Measurements from ENCODE around the gene MARCHF10.
"Not testable (repeated sequence)": the region's sequence is repeated elsewhere in the genome, so short reads cannot be mapped to it uniquely, and the experiment has no call there.

Gene MARCHF10

GRCh38 chr17:62807812-62808575 is at the start of gene MARCHF10:
TSS of gene MARCHF10 (minus strand) at chr17:62808314. CDS start at chr17:62801735, 6,579 bp downstream.
- FAIRE-seq, result no peak

GRCh38 chr17:62857526-62857925 is 49.4 kb upstream of the MARCHF10 start:
- no peak for FAIRE-seq

- no peak for FAIRE-seq
Observed at GRCh38 chr17:62856594-62856993, 48.5 kb upstream of the MARCHF10 start.

GRCh38 chr17:62855156-62855555 is 47.0 kb upstream of the MARCHF10 start:
- no peak for FAIRE-seq

- no peak for FAIRE-seq
Observed at GRCh38 chr17:62854098-62854680, 46.1 kb upstream of the MARCHF10 start.

- FAIRE-seq, result no peak
Observed at GRCh38 chr17:62852195-62852594, 44.1 kb upstream of the MARCHF10 start.

GRCh38 chr17:62849591-62850415 is 41.7 kb upstream of the MARCHF10 start:
- FAIRE-seq, result not testable (repeated sequence)

GRCh38 chr17:62848334-62848733 is 40.2 kb upstream of the MARCHF10 start:
- FAIRE-seq, result no peak

- no peak for FAIRE-seq
Observed at GRCh38 chr17:62847426-62847825, 39.3 kb upstream of the MARCHF10 start.

GRCh38 chr17:62840871-62841270 is 32.8 kb upstream of the MARCHF10 start:
- FAIRE-seq, result no peak

GRCh38 chr17:62833816-62834215 is 25.7 kb upstream of the MARCHF10 start:
- FAIRE-seq, result not testable (repeated sequence)

GRCh38 chr17:62832405-62832804 is 24.3 kb upstream of the MARCHF10 start:
- no peak for FAIRE-seq

- FAIRE-seq, result not testable (repeated sequence)
Observed at GRCh38 chr17:62831066-62831465, 23.0 kb upstream of the MARCHF10 start.

GRCh38 chr17:62827746-62828485 is 19.8 kb upstream of the MARCHF10 start:
- no peak for FAIRE-seq

GRCh38 chr17:62826956-62827355 is 18.8 kb upstream of the MARCHF10 start:
- no peak for FAIRE-seq

- FAIRE-seq, result no peak
Observed at GRCh38 chr17:62825182-62825581, 17.1 kb upstream of the MARCHF10 start.

- FAIRE-seq, result no peak
Observed at GRCh38 chr17:62824290-62825131, 16.4 kb upstream of the MARCHF10 start.

- FAIRE-seq, result no peak
Observed at GRCh38 chr17:62823111-62823893, 15.2 kb upstream of the MARCHF10 start.

GRCh38 chr17:62822080-62822904 is 14.2 kb upstream of the MARCHF10 start:
- no peak for FAIRE-seq
